C4-2B (cell line): ENCODE measurements around the gene USP19.

Experiments used
- H3K27ac ChIP-seq: fragments of 450-650 bp; 2 replicates; pipeline ENCODE4 v1.5.1; 2017
- ZFX ChIP-seq: fragments of 450-650 bp; IDR thresholded peaks from 2 replicates; pipeline ENCODE4 v1.6.1; 2017
- TF ChIP-seq, protein P1 (sequence below): fragments of 450-650 bp; conservative IDR thresholded peaks from 2 replicates; pipeline ENCODE4 v1.5.1; 2017; ENCODE audit warnings: mild to moderate bottlenecking

USP19 gene

DNA sequence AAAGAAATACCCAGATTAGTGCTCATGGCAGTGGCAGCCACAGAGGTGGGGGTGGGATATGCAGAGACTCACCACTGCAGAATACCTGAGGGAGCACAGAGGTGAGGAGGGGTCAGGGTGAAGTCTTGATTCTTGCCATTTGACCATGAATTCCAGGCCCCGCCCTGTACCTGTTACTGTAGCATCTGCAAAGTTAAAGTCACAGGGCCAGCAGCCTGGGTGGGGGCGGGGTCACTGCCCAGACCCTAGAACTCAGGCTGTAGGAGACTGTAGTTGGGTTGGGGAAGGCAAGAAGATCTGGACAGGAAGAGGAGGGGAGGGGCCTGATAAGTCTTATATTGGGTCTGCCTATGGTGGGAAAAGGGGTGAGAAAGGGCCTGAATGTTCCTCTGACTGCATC lies 31.0 kb upstream of the USP19 start:
- TF ChIP-seq, protein P1, sequence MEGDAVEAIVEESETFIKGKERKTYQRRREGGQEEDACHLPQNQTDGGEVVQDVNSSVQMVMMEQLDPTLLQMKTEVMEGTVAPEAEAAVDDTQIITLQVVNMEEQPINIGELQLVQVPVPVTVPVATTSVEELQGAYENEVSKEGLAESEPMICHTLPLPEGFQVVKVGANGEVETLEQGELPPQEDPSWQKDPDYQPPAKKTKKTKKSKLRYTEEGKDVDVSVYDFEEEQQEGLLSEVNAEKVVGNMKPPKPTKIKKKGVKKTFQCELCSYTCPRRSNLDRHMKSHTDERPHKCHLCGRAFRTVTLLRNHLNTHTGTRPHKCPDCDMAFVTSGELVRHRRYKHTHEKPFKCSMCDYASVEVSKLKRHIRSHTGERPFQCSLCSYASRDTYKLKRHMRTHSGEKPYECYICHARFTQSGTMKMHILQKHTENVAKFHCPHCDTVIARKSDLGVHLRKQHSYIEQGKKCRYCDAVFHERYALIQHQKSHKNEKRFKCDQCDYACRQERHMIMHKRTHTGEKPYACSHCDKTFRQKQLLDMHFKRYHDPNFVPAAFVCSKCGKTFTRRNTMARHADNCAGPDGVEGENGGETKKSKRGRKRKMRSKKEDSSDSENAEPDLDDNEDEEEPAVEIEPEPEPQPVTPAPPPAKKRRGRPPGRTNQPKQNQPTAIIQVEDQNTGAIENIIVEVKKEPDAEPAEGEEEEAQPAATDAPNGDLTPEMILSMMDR = no peak
- H3K27ac ChIP-seq = no peak overlapping the region

DNA sequence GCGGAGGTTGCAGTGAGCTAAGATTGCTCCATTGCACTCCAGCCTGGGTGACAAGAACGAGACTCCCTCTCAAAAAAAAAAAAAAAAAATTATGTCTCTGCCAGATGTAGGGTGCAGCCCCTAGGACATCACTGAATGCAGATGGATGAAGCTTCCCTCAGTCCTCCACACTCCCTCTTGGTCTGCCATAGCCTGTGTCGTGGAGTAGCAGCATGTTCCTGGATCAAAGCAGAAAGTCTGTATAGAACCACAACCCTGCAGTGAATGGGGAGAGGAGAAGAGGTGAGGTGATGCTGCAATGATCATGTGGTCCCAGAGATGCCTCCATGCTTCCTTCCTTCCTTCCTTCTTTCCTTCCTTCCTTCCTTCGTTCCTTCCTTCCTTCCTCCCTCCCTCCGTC lies 27.5 kb upstream of the USP19 start:
- TF ChIP-seq ZFX = no peak
- TF ChIP-seq, protein P1 = no peak
- H3K27ac ChIP-seq = no peak overlapping the region

DNA sequence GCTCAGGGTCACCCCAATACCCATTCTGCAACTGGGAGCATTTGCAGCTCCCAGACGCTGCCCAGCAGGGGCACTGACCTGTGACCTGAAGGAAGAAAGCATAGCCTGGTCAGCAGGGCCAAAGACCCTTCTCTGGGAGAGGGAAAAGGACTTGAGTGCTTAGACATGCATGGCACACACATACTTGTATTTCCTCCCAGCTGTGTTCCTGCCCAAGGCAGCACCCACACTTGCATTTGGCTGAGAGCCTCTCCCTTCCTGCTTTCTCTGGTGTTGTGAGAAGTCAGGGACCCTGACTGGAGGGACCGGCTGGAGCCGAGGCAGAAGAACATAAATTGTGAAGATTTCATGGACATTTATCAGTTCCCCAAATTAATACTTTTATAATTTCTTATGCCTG lies 19.5 kb upstream of the USP19 start:
- no peak overlapping the region for H3K27ac ChIP-seq
- TF ChIP-seq, protein P1 = no peak
- TF ChIP-seq ZFX = no peak

DNA sequence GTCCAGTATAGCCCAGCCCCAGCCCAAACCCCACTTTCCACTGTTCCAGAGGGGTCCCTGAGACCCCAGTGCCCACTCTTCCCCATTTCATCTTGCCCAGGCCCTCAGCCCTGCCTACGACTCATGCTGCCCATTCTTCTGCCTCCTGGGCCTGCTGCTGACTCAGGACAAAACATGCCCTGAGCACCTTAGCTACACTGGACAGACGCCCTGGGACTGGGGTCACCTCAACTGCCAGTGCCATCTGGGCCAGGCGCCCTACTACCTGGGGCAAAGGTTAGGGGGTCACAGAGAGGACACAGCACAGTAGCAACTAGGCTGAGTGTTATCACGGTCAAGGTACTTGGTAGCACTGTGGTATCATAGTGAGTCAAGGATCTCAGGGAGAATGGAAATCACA lies 14.9 kb upstream of the USP19 start:
- no peak for TF ChIP-seq ZFX
- TF ChIP-seq, protein P1 = no peak
- H3K27ac ChIP-seq = no peak overlapping the region

DNA sequence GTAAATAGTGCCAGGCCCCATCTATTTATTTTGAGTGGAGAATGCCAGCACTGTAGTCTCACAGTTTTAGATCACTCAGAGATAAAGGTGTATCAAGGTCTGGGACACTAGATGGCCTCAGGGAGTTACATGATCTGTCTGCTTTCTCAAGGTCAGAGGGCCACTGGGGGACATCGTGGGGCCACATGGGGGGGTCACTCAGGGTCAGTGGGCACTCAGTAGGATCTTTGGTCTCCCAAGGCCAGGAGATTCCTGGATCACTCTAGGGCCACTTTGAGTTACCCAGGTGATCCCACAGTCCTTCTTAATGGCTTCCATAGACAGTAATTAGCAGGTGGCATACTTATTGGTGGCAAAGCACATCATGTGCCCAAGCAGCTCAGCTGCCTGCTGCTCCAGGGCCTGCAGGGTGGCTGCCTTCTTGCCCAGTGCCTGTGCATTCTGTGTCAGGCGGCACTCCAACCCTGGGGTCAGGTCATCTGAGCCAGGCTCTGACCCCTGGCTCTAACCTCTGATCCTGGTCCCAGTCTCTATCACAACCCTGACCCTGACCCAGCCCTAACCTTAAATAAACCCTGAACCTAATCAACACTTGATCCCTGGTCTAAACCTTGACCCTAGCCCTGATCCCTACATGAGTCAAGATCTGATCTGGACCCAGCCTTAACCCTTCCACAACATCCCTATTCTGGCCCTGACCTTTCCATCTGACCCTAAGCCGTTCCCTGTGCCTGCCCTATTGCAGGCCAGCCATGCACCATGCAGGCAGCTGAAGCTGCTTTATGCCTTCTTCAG lies 14.0 kb upstream of the USP19 start:
- no peak for TF ChIP-seq ZFX
- TF ChIP-seq, protein P1 = no peak
- peak overlapping the region; percentile 8 for H3K27ac ChIP-seq

DNA sequence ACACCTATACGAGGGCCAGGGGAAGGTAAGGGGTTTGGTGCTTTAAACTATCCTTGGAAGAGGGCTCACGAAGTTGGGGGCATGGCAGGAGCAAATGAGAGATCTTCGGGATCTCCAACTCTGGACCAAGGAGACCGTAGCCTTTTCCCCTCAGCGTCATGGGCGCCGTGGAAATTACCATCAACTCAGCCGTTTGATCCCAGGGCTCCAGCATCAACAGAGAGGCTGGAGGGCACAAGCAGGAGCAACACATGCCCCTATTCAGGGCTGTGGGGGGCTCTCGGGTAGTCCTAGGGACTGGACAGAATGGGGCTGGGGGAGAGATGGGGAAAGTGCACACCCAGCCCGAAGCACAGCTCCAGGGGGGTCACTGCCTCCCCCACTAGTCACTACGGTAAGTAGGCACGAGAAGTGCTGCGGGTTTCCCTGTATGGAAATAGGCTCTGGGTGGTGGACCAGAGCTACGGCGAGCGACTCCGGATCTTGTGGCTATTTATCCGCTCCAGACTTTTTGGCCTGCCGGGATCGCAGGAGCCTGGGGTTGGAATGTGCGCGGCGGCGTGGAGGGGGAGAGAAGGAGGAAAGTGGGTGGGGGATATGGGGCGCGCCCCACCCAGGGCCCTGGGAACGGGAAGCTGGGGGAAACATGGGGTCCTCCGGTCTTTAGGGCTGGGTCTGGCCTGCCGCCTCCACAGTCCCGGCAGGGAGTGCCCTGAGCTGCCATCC lies 12.8 kb upstream of the USP19 start:
- H3K27ac ChIP-seq = peak overlapping the region; percentile 53

More for the DNA sequence above, 12.8 kb upstream of the USP19 start:
- TF ChIP-seq, protein P1 = no peak
- no peak for TF ChIP-seq ZFX
